DOHH2 (cell line): ENCODE measurements around the gene WDR59.

Experiments
- H3F3A ChIP-seq: fragments of 200-600 bp; sonication (generic), shearing (Covaris generic); 2 replicates; pipeline ENCODE4 v1.6.0; 2016; ENCODE audit warnings: antibody characterized with exemption, mild to moderate bottlenecking; ENCODE audit not compliant: control insufficient read depth, insufficient read depth
- H3K27ac ChIP-seq: fragments of 200-600 bp; sonication (generic); 2 replicates; pipeline ENCODE4 v1.5.1; 2014; ENCODE audit warnings: low read depth, mild to moderate bottlenecking, low read length, moderate library complexity
- H3K27me3 ChIP-seq: fragments of 200-600 bp; sonication (generic); 2 replicates; pipeline ENCODE4 v1.6.1; 2014; ENCODE audit warnings: mild to moderate bottlenecking, low read length, mixed read lengths; ENCODE audit not compliant: control insufficient read depth
- H3K36me3 ChIP-seq: fragments of 200-600 bp; sonication (generic); 2 replicates; pipeline ENCODE4 v1.6.1; 2014; ENCODE audit warnings: mild to moderate bottlenecking, low read length, moderate library complexity, mixed read lengths; ENCODE audit not compliant: control insufficient read depth
- H3K4me1 ChIP-seq: fragments of 200-600 bp; sonication (generic); 2 replicates; pipeline ENCODE4 v1.6.1; 2014; ENCODE audit warnings: mild to moderate bottlenecking, low read length, mixed read lengths; ENCODE audit not compliant: control insufficient read depth
- H3K4me2 ChIP-seq: fragments of 200-600 bp; sonication (generic); 2 replicates; pipeline ENCODE4 v1.6.0; 2014; ENCODE audit warnings: mild to moderate bottlenecking, low read length, moderate library complexity
- H3K4me3 ChIP-seq: fragments of 200-600 bp; sonication (generic); 2 replicates; pipeline ENCODE4 v1.5.1; 2014; ENCODE audit warnings: mild to moderate bottlenecking, low read length, mixed read lengths
- H3K79me2 ChIP-seq: fragments of 200-600 bp; sonication (generic); 2 replicates; pipeline ENCODE4 v1.6.1; 2014; ENCODE audit warnings: mild to moderate bottlenecking, low read length, mixed read lengths; ENCODE audit not compliant: control insufficient read depth
- H3K9me2 ChIP-seq: fragments of 200-600 bp; sonication (generic); replicated peaks from 2 replicates; pipeline ENCODE4 v1.6.1; 2014; ENCODE audit warnings: mild to moderate bottlenecking, low read length, mixed read lengths; ENCODE audit not compliant: control insufficient read depth
- H3K9me3 ChIP-seq: fragments of 200-600 bp; sonication (generic); 2 replicates; pipeline ENCODE4 v1.6.1; 2014; ENCODE audit warnings: antibody characterized with exemption, low read length, mixed read lengths; ENCODE audit not compliant: control insufficient read depth, insufficient read depth
- H4K20me1 ChIP-seq: fragments of 200-600 bp; sonication (generic); 2 replicates; pipeline ENCODE4 v1.6.0; 2014; ENCODE audit warnings: low read depth, mild to moderate bottlenecking, antibody characterized with exemption, low read length, moderate library complexity; ENCODE audit not compliant: control insufficient read depth, insufficient read depth
- EZH2phosphoT487 ChIP-seq: fragments of 200-600 bp; sonication (generic); IDR thresholded peaks from 2 replicates; pipeline ENCODE4 v1.6.1; 2017; ENCODE audit warnings: borderline replicate concordance, mild to moderate bottlenecking, antibody characterized with exemption, low read length, moderate library complexity, mixed read lengths
- TF ChIP-seq, protein P1 (sequence below): fragments of 200-600 bp; sonication (generic); IDR thresholded peaks from one replicate; pipeline ENCODE4 v1.5.1; 2014; ENCODE audit warnings: antibody characterized with exemption, mild to moderate bottlenecking, low read depth, low read length; ENCODE audit not compliant: poor library complexity, severe bottlenecking

WDR59 gene

DNA sequence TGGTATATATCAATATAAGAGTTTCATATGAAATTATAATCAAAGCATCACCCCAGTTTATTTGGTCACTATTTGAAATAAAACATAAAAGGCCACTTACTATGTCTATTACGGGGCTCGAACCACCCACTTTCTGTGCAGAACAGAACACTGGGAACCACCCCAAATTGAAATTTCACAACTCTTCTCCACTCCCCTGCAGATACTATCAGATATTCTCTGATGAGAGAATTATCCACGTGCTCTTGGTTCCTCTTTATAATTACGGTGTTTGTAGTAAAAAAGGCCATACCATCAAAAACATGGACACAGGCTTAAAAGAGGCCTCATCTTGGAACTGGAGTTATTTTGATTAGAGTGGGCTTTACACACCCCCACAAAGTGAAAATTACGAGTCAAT, 82.8 kb downstream of the WDR59 start:
- Histone ChIP-seq H3F3A (no peaks in the 10 kb centered on the region), H3K4me2 (no peak overlapping the region), H3K36me3 (peaks cover 2% of the 10 kb centered on the region; the same call in 1 of the 2 replicates), H4K20me1 (no peaks in the 10 kb centered on the region), H3K9me2 (no peaks in the 10 kb centered on the region), H3K9me3 (no peaks in the 10 kb centered on the region), H3K27ac (no peak overlapping the region), H3K4me1 (no peaks in the 10 kb centered on the region), H3K4me3 (no peak overlapping the region), H3K27me3 (no peaks in the 10 kb centered on the region), H3K79me2 (no peaks in the 10 kb centered on the region)
- TF ChIP-seq, protein P1, sequence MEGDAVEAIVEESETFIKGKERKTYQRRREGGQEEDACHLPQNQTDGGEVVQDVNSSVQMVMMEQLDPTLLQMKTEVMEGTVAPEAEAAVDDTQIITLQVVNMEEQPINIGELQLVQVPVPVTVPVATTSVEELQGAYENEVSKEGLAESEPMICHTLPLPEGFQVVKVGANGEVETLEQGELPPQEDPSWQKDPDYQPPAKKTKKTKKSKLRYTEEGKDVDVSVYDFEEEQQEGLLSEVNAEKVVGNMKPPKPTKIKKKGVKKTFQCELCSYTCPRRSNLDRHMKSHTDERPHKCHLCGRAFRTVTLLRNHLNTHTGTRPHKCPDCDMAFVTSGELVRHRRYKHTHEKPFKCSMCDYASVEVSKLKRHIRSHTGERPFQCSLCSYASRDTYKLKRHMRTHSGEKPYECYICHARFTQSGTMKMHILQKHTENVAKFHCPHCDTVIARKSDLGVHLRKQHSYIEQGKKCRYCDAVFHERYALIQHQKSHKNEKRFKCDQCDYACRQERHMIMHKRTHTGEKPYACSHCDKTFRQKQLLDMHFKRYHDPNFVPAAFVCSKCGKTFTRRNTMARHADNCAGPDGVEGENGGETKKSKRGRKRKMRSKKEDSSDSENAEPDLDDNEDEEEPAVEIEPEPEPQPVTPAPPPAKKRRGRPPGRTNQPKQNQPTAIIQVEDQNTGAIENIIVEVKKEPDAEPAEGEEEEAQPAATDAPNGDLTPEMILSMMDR, result no peak
- no peak for TF ChIP-seq EZH2phosphoT487

DNA sequence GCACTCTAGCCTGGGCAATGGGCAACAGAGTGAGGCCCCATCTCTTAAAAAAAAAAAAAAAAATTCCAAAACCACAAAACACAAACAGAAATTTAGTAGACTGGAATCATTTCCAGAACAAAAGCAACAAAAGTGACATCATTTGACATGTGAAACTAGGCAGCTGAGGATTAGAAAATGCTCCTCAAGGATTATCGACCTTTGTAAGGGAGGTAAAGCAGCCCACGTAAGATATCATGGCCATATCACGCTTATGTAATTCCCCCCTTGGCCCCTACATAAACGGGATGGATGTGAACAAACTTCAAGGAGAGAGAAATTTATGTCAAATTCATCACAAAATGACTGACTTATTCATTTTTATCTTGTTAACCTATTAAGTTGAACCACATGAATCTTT, 83.3 kb downstream of the WDR59 start:
- Histone ChIP-seq H3K9me2 (no peaks in the 10 kb centered on the region), H3F3A (no peaks in the 10 kb centered on the region), H3K36me3 (peaks cover 2% of the 10 kb centered on the region; the same call in 1 of the 2 replicates), H3K79me2 (no peaks in the 10 kb centered on the region), H3K27me3 (no peaks in the 10 kb centered on the region), H3K27ac (no peak overlapping the region), H3K4me1 (no peaks in the 10 kb centered on the region), H4K20me1 (no peaks in the 10 kb centered on the region), H3K4me3 (no peak overlapping the region), H3K4me2 (no peak overlapping the region), H3K9me3 (no peaks in the 10 kb centered on the region)
- TF ChIP-seq, protein P1, result no peak
- TF ChIP-seq EZH2phosphoT487, result no peak

DNA sequence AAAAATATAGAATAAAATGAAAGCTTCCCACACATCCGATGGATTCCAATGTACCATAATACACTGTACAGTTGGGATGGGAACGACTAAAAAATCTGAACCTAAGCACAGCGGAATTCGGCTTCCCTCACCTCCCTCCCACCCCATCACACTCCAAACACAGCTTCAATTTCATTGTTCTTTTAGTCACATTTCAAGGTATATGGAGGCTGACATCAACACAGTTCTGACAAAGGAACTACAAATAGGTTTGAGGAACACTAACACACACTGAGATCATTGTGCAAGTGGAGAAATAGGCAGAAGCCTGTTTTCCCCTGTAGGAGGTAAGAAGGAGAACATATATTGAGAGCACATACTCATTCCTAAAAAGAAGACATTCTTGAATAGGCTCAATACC, 85.1 kb downstream of the WDR59 start:
- no peak overlapping the region for H3K27ac ChIP-seq
- H3K79me2 ChIP-seq, result no peaks in the 10 kb centered on the region
- no peaks in the 10 kb centered on the region for H4K20me1 ChIP-seq
- no peak overlapping the region for H3K4me2 ChIP-seq
- TF ChIP-seq EZH2phosphoT487, result no peak
- TF ChIP-seq, protein P1, result no peak
- H3K36me3 ChIP-seq, result peaks cover 6% of the 10 kb centered on the region; the same call in 1 of the 2 replicates
- no peaks in the 10 kb centered on the region for H3K27me3 ChIP-seq
- no peaks in the 10 kb centered on the region for H3K9me3 ChIP-seq
- H3K4me1 ChIP-seq, result no peaks in the 10 kb centered on the region
- no peaks in the 10 kb centered on the region for H3F3A ChIP-seq
- no peaks in the 10 kb centered on the region for H3K9me2 ChIP-seq
- no peak overlapping the region for H3K4me3 ChIP-seq
